ENCODE data around the gene P3H3.
A peak's percentile ranks its signal among the peaks of the same experiment; 100 is the strongest.

P3H3 gene

GRCh38 chr12:6826734-6827436 is 1.3 kb upstream of the P3H3 start:
- no peak for DNase-seq (ENCODE audit: low read depth)

- DNase-seq (ENCODE audit: low read depth): peak; percentile 71
Observed at GRCh38 chr12:6827437-6827911, 733 bp upstream of the P3H3 start.

- DNase-seq (ENCODE audit: low read depth): peak; percentile 34
Observed at GRCh38 chr12:6828781-6829535, 751 bp downstream of the P3H3 start.

- no peak for DNase-seq (ENCODE audit: low read depth)
Observed at GRCh38 chr12:6829536-6830220, 1.5 kb downstream of the P3H3 start.

- DNase-seq (ENCODE audit: low read depth): no peak
Observed at GRCh38 chr12:6830286-6830890, 2.2 kb downstream of the P3H3 start.

GRCh38 chr12:6830999-6831398 is 2.8 kb downstream of the P3H3 start:
- DNase-seq (ENCODE audit: low read depth): no peak

- DNase-seq (ENCODE audit: low read depth): no peak
Observed at GRCh38 chr12:6831450-6831995, 3.3 kb downstream of the P3H3 start.

- no peak for DNase-seq (ENCODE audit: low read depth)
Observed at GRCh38 chr12:6832125-6832524, 3.9 kb downstream of the P3H3 start.

GRCh38 chr12:6833189-6833890 is 5.1 kb downstream of the P3H3 start:
- DNase-seq (ENCODE audit: low read depth): no peak

GRCh38 chr12:6834254-6834653 is 6.0 kb downstream of the P3H3 start:
- DNase-seq (ENCODE audit: low read depth): no peak

- no peak for DNase-seq (ENCODE audit: low read depth)
Observed at GRCh38 chr12:6834873-6835272, 6.7 kb downstream of the P3H3 start.

GRCh38 chr12:6836851-6837250 is 8.6 kb downstream of the P3H3 start:
- DNase-seq (ENCODE audit: low read depth): no peak

GRCh38 chr12:6837370-6838060 is 9.3 kb downstream of the P3H3 start:
- DNase-seq (ENCODE audit: low read depth): no peak

- no peak for DNase-seq (ENCODE audit: low read depth)
Observed at GRCh38 chr12:6838854-6839253, 10.6 kb downstream of the P3H3 start.

GRCh38 chr12:6839482-6840201 is 11.4 kb downstream of the P3H3 start:
- DNase-seq (ENCODE audit: low read depth): no peak

- DNase-seq (ENCODE audit: low read depth): no peak
Observed at GRCh38 chr12:6840330-6840729, 12.1 kb downstream of the P3H3 start.

GRCh38 chr12:6840761-6841515 is 12.7 kb downstream of the P3H3 start, which contains the start of gene GNB3:
Gene GNB3 (plus strand): TSS chr12:6840925. CDS start chr12:6841288, 363 bp downstream.
- no peak for DNase-seq (ENCODE audit: low read depth)

- DNase-seq (ENCODE audit: low read depth): no peak
Observed at GRCh38 chr12:6842075-6842474, 13.9 kb downstream of the P3H3 start.

- DNase-seq (ENCODE audit: low read depth): no peak
Observed at GRCh38 chr12:6843118-6843902, 15.1 kb downstream of the P3H3 start.

Data from stromal cell of bone marrow (primary cell).